HEK293T (cell line): ENCODE measurements around the gene ZNF24.
A peak's percentile ranks its signal among the peaks of the same experiment; 100 is the strongest.

ENCODE experiments used
- CTCF ChIA-PET: fragments of 350-600 bp; formaldehyde crosslinking; extraction: SDS; loops from one replicate; lab custom pipeline; 2021; ENCODE audit warnings: antibody characterized with exemption, inconsistent platforms; lab: Yijun Ruan, JAX
- POLR2A ChIA-PET: fragments of 350-600 bp; formaldehyde crosslinking; extraction: SDS; loops from one replicate; lab custom pipeline; 2020; ENCODE audit warnings: antibody characterized with exemption, inconsistent platforms; lab: Yijun Ruan, JAX
- DNase-seq: peaks from one replicate; pipeline ENCODE4 v3.0.0; 2012; ENCODE audit warnings: mixed read lengths; ENCODE audit errors: extremely low spot score
- ARNT ChIP-seq: fragments of 450-650 bp; IDR thresholded peaks from 2 replicates; pipeline ENCODE4 v1.6.1; 2017; ENCODE audit warnings: mild to moderate bottlenecking
- BHLHE40 ChIP-seq: fragments of 450-650 bp; IDR thresholded peaks from 2 replicates; pipeline ENCODE4 v1.6.1; 2016; ENCODE audit warnings: mild to moderate bottlenecking, moderate library complexity, borderline replicate concordance
- CTBP1 ChIP-seq: fragments of 450-650 bp; IDR thresholded peaks from 2 replicates; pipeline ENCODE4 v1.6.1; 2016; ENCODE audit warnings: borderline replicate concordance
- ELF4 ChIP-seq: fragments of 450-650 bp; IDR thresholded peaks from 2 replicates; pipeline ENCODE4 v1.6.1; 2017; ENCODE audit warnings: antibody characterized with exemption
- FOXA1 ChIP-seq: fragments of 450-650 bp; IDR thresholded peaks from 2 replicates; pipeline ENCODE4 v1.6.1; 2016; ENCODE audit warnings: mild to moderate bottlenecking
- FOXK2 ChIP-seq: fragments of 450-650 bp; IDR thresholded peaks from 2 replicates; pipeline ENCODE4 v1.6.1; 2016; ENCODE audit warnings: mild to moderate bottlenecking
- FOXM1 ChIP-seq: fragments of 450-650 bp; IDR thresholded peaks from 2 replicates; pipeline ENCODE4 v1.6.1; 2017; ENCODE audit warnings: mild to moderate bottlenecking, borderline replicate concordance
- HDGF ChIP-seq: fragments of 450-650 bp; IDR thresholded peaks from 2 replicates; pipeline ENCODE4 v1.6.1; 2017; ENCODE audit warnings: antibody characterized with exemption, borderline replicate concordance
- L3MBTL2 ChIP-seq: fragments of 450-650 bp; conservative IDR thresholded peaks from 2 replicates; pipeline ENCODE4 v1.6.1; 2016; ENCODE audit warnings: mild to moderate bottlenecking
- LEF1 ChIP-seq: fragments of 450-650 bp; IDR thresholded peaks from 2 replicates; pipeline ENCODE4 v1.6.1; 2017; ENCODE audit warnings: mild to moderate bottlenecking, borderline replicate concordance
- NFRKB ChIP-seq: fragments of 450-650 bp; IDR thresholded peaks from 2 replicates; pipeline ENCODE4 v1.6.1; 2016; ENCODE audit warnings: mild to moderate bottlenecking, moderate library complexity
- PKNOX1 ChIP-seq: fragments of 450-650 bp; IDR thresholded peaks from 2 replicates; pipeline ENCODE4 v1.6.1; 2016
- SP1 ChIP-seq: fragments of 450-650 bp; IDR thresholded peaks from 2 replicates; pipeline ENCODE4 v1.6.1; 2017
- SUZ12 ChIP-seq: fragments of 450-650 bp; IDR thresholded peaks from 2 replicates; pipeline ENCODE4 v1.6.1; 2016; ENCODE audit warnings: mild to moderate bottlenecking
- TARDBP ChIP-seq: fragments of 450-650 bp; IDR thresholded peaks from 2 replicates; pipeline ENCODE4 v1.6.1; 2016
- ZNF384 ChIP-seq: fragments of 450-650 bp; IDR thresholded peaks from 2 replicates; pipeline ENCODE4 v1.6.1; 2016

Gene ZNF24

GRCh38 chr18:35376393-35376741 is 32.1 kb upstream of the ZNF24 start:
- CTCF ChIA-PET = interaction anchor here (1.5 kb wide), 1 partner anchor 21 kb away, joined by 3 read pairs; no protein-coding TSS in a partner anchor
- DNase-seq = no peak
- POLR2A ChIA-PET = no interaction called here
- TF ChIP-seq FOXM1 (no peak), HDGF (no peak), TARDBP (no peak), L3MBTL2 (0 out of 2 replicates have a peak, but pooled peaks have one; percentile 5), FOXA1 (no peak), LEF1 (no peak)

GRCh38 chr18:35374708-35375107 is 30.5 kb upstream of the ZNF24 start:
- POLR2A ChIA-PET = interaction anchor here (1.1 kb wide), 1 partner anchor 85 kb away, joined by 3 read pairs; the partner anchor contains the start of gene ZSCAN30
- CTCF ChIA-PET = no interaction called here
- DNase-seq = no peak
- no peak for TF ChIP-seq HDGF
- no peak for TF ChIP-seq SP1
- no peak for TF ChIP-seq BHLHE40
- TF ChIP-seq ARNT = no peak
- no peak for TF ChIP-seq TARDBP
- no peak for TF ChIP-seq LEF1
- TF ChIP-seq FOXK2 = no peak
- TF ChIP-seq FOXM1 = no peak
- no peak for TF ChIP-seq ZNF384
- no peak for TF ChIP-seq L3MBTL2
- no peak for TF ChIP-seq ELF4
- no peak for TF ChIP-seq CTBP1
- TF ChIP-seq PKNOX1 = no peak
- no peak for TF ChIP-seq FOXA1
- no peak for TF ChIP-seq SUZ12
- TF ChIP-seq NFRKB = no peak

DNA sequence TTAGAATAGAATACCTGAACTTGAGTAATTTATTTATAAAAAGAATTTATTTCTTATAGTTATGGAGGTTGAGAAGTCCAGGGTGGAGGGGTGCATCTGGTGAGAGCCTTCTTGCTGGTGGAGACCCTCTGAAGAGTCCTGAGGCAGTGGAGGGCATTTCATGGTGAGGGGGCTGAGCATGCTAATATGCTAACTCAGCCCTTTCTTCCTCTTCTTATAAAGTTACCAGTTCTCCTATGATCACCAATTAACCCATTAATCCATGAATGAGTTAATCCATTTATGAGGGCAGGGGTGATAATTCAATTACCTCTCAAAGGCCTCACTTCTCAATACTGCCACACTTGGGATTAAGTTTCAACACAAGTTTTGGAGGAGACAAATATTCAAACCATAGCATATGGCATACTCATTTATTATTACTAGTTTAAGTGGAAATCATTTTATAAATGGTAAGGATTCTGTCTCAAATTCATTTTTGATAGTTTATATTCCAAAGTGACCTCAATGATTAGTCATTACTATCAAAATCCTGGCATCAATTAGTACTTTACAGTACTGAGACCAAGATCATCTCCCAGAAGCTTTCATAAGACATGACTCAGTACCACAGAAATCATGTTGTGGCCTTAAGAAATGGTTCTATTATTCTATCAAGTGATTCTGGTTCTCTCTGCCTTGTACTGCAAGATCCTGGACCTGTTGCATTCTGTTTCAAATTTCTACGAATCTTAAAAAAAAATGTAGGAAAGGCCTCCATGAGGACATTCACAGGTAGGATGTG is 27.4 kb upstream of the ZNF24 start:
- no peak for DNase-seq
- ChIA-PET POLR2A (no interaction called here), CTCF (no interaction called here)
- TF ChIP-seq NFRKB = no peak
- TF ChIP-seq HDGF = no peak
- TF ChIP-seq SP1 = no peak
- no peak for TF ChIP-seq ELF4
- TF ChIP-seq LEF1 = no peak
- no peak for TF ChIP-seq ZNF384
- TF ChIP-seq CTBP1 = no peak
- no peak for TF ChIP-seq PKNOX1
- TF ChIP-seq BHLHE40 = no peak
- TF ChIP-seq FOXA1 = no peak
- no peak for TF ChIP-seq SUZ12
- no peak for TF ChIP-seq FOXM1
- TF ChIP-seq ARNT = no peak
- no peak for TF ChIP-seq L3MBTL2

DNA sequence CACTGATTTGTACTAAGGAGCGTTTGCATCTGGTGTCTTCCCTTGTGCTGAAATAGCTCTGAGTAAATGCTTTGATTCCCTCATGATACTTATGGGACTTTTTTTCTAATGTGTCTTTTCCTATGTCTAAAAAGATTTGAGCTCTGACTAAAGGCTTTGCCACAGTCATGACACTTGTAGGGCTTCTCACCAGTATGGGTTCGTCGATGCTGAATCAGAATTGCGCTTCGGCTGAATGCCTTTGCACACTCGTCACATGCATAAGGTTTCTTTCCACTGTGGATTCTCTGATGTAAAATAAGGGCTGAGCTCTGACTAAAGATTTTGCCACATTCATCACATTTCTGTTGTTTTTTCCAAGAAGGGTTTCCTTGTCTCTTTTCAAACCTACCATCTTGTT is 24.9 kb upstream of the ZNF24 start:
- DNase-seq = no peak
- ChIA-PET CTCF (interaction anchor here (1.0 to 1.2 kb wide), 3 partner anchors 14 to 137 kb away, joined by 3 to 6 read pairs (median 5); no protein-coding TSS in a partner anchor), POLR2A (no interaction called here)
- TF ChIP-seq L3MBTL2 (no peak), ZNF384 (no peak), LEF1 (no peak), FOXK2 (no peak), HDGF (no peak)

- ChIA-PET POLR2A (no interaction called here), CTCF (interaction anchor here (1.0 to 1.2 kb wide), 3 partner anchors 13 to 137 kb away, joined by 3 to 6 read pairs (median 3); no protein-coding TSS in a partner anchor)
- no peak for TF ChIP-seq TARDBP
- no peak for TF ChIP-seq LEF1
- no peak for TF ChIP-seq HDGF
- no peak for TF ChIP-seq BHLHE40
- no peak for TF ChIP-seq L3MBTL2
- TF ChIP-seq ELF4 = no peak
- TF ChIP-seq FOXM1 = no peak
- no peak for TF ChIP-seq CTBP1
- TF ChIP-seq NFRKB = no peak
- no peak for TF ChIP-seq ARNT
- no peak for TF ChIP-seq SP1
- TF ChIP-seq SUZ12 = no peak
- no peak for TF ChIP-seq ZNF384
- no peak for TF ChIP-seq FOXA1
- TF ChIP-seq PKNOX1 = no peak
- no peak for TF ChIP-seq FOXK2
- DNase-seq = no peak
Measured at GRCh38 chr18:35368595-35368994, 24.4 kb upstream of the ZNF24 start.

- TF ChIP-seq SUZ12 = no peak
- no peak for TF ChIP-seq L3MBTL2
- TF ChIP-seq LEF1 = no peak
- TF ChIP-seq FOXM1 = no peak
- no peak for TF ChIP-seq ELF4
- no peak for TF ChIP-seq FOXK2
- CTCF ChIA-PET = no interaction called here
- DNase-seq = no peak
- POLR2A ChIA-PET = no interaction called here
Measured at GRCh38 chr18:35362531-35362930, 18.3 kb upstream of the ZNF24 start.
